Suprapubic skin (tissue), 4 donors: ENCODE results near the gene APCS. TPM values are rescaled to one million over a fixed set of nuclear protein-coding genes. Genes with fewer than 3 reads are reported as not detected.

Experiments used
- DNase-seq, 2 donors: peaks; one replicate each; pipeline ENCODE4 v3.0.0-alpha.2; 2019; ENCODE audit warnings: low spot score in 2 of 2
- H3K27ac ChIP-seq: fragments of 200-600 bp; sonication (generic); one replicate; pipeline ENCODE4 v1.5.1; 2019
- H3K27me3 ChIP-seq: fragments of 200-600 bp; sonication (generic); one replicate; pipeline ENCODE4 v1.5.1; 2019
- H3K36me3 ChIP-seq: fragments of 200-600 bp; sonication (generic); one replicate; pipeline ENCODE4 v1.5.1; 2019
- H3K4me1 ChIP-seq: fragments of 200-600 bp; sonication (generic); one replicate; pipeline ENCODE4 v1.5.1; 2019
- H3K4me3 ChIP-seq: fragments of 200-600 bp; sonication (generic); one replicate; pipeline ENCODE4 v1.5.1; 2019; ENCODE audit warnings: mild to moderate bottlenecking
- H3K9me3 ChIP-seq: fragments of 200-600 bp; sonication (generic); one replicate; pipeline ENCODE4 v1.5.1; 2019
- CTCF ChIP-seq, 2 donors: fragments of 200-600 bp in 1 of 2; fragments of 450-650 bp in 1 of 2; sonication (generic) in 1 of 2; IDR thresholded peaks; one replicate each; pipeline ENCODE4 v1.5.1; 2016 to 2019; ENCODE audit warnings: antibody characterized with exemption in 2 of 2, mild to moderate bottlenecking in 1 of 2, moderate library complexity in 1 of 2
- EP300 ChIP-seq: sonication (generic); formaldehyde crosslinking; IDR thresholded peaks from one replicate; pipeline ENCODE4 v1.6.1; 2017; ENCODE audit warnings: antibody characterized with exemption
- POLR2A ChIP-seq, 2 donors: fragments of 450-650 bp; IDR thresholded peaks; one replicate each; pipeline ENCODE4 v1.6.1; 2017; ENCODE audit warnings: antibody characterized with exemption in 2 of 2, mild to moderate bottlenecking in 2 of 2, moderate library complexity in 2 of 2
- POLR2AphosphoS5 ChIP-seq, 3 donors: sonication (generic); formaldehyde crosslinking; IDR thresholded peaks; one replicate each; pipeline ENCODE4 v1.6.1; 2017; ENCODE audit warnings: antibody characterized with exemption in 3 of 3
- WGBS: methylation state at CpG from one replicate; pipeline ENCODE4 v1.1.5; 2018; 5-methylcytosine and 5-hydroxymethylcytosine counted together
- total RNA-seq, 4 donors: library from RNA; depleted of rRNA; stranded (reverse); fragments of >200 nt; gene quantifications; one replicate each; pipeline ENCODE4 v1.1.0, GENCODE V29; 2016

The APCS gene
- 1 to 10 TPM in 1 of 4 donors, not detected in 3; 1.3 TPM for total RNA-seq

DNA sequence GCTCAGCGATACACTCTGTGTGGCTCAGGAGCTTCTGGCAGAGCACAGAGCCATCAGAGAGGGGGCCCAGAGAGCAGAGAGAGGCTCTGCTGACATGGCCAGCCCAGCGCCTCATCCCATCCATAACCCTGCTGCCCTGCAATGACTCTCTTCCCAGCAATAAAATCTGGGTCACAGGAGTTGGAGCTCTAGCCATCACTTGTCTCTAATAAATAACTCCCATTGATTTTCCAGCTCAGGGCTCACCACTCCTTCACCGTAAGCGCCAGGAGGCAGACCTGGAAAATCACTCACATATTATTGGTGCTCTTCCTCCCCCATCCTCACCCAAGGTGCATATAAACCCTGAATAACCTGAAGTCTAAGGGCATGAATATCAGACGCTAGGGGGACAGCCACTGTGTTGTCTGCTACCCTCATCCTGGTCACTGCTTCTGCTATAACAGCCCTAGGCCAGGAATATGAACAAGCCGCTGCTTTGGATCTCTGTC lies at the start of gene APCS:
APCS (plus strand) TSS at position 366 of the 491 bp plus-strand sequence; CDS start at position 462, 96 bp downstream.
- Histone ChIP-seq H3K4me1 (no peaks in the 10 kb centered on the region), H3K27ac (no peak within 1 kb of the TSS), H3K27me3 (no peaks in the 10 kb centered on the region), H3K36me3 (no peaks in the 10 kb centered on the region), H3K9me3 (no peaks in the 10 kb centered on the region), H3K4me3 (no peak within 1 kb of the TSS)
- 87% methylated on average over 6 of the region's 6 CpGs for WGBS
- DNase-seq = no peak
- no peak for TF ChIP-seq POLR2AphosphoS5 (IDR thresholded peaks at IDR 0.05)
- TF ChIP-seq POLR2A (IDR thresholded peaks at IDR 0.05) = no peak
- no peak for TF ChIP-seq CTCF (IDR thresholded peaks at IDR 0.05)
- no peak for TF ChIP-seq EP300

GRCh38 chr1:159548126-159548525 lies 39.5 kb upstream of the APCS start:
- 72% methylated on average over 2 of the region's 2 CpGs for WGBS
- TF ChIP-seq POLR2A (IDR thresholded peaks at IDR 0.05) (no peak), CTCF (IDR thresholded peaks at IDR 0.05) (no peak)
- DNase-seq = no peak
- no peaks in the 10 kb centered on the region for H3K36me3 ChIP-seq
- H3K4me3 ChIP-seq = no peak overlapping the region
- no peaks in the 10 kb centered on the region for H3K9me3 ChIP-seq
- no peaks in the 10 kb centered on the region for H3K27me3 ChIP-seq
- H3K4me1 ChIP-seq = no peaks in the 10 kb centered on the region
- no peak overlapping the region for H3K27ac ChIP-seq

GRCh38 chr1:159554261-159554660 lies 33.4 kb upstream of the APCS start:
- Histone ChIP-seq H3K4me1 (no peaks in the 10 kb centered on the region), H3K4me3 (no peak overlapping the region), H3K27me3 (no peaks in the 10 kb centered on the region), H3K9me3 (no peaks in the 10 kb centered on the region), H3K36me3 (no peaks in the 10 kb centered on the region), H3K27ac (no peak overlapping the region)
- TF ChIP-seq POLR2AphosphoS5 (IDR thresholded peaks at IDR 0.05) = no peak
- TF ChIP-seq POLR2A (IDR thresholded peaks at IDR 0.05) = no peak
- no peak for TF ChIP-seq CTCF (IDR thresholded peaks at IDR 0.05)
- no peak for TF ChIP-seq EP300
- 60% methylated on average over 3 of the region's 3 CpGs for WGBS
- no peak for DNase-seq

DNA sequence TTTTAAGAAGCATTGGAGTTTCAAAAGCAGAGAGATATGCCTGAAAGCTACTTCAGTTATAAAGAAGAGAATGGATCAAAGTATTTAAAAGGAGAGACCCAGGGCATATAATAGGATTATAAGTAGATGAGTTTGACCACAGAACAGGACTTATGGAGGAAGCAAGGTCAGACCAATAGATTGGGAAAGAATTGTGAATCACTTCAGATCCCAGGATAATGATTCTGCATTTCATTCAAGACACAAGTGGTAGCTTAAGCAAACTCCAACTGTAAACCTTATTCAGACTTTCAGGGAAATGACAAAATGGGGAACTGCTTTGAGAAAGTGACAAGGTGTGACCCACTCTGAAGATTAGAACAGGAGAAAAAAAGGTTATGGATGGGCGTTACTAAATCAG lies 32.9 kb upstream of the APCS start:
- Histone ChIP-seq H3K36me3 (no peaks in the 10 kb centered on the region), H3K27ac (no peak overlapping the region), H3K4me1 (no peaks in the 10 kb centered on the region), H3K9me3 (no peaks in the 10 kb centered on the region), H3K4me3 (no peak overlapping the region), H3K27me3 (no peaks in the 10 kb centered on the region)
- TF ChIP-seq POLR2AphosphoS5 (IDR thresholded peaks at IDR 0.05) = no peak
- no peak for TF ChIP-seq EP300
- TF ChIP-seq CTCF (IDR thresholded peaks at IDR 0.05) = no peak
- no peak for TF ChIP-seq POLR2A (IDR thresholded peaks at IDR 0.05)
- DNase-seq = no peak
- WGBS = 66% methylated on average over 1 of the region's 1 CpG

GRCh38 chr1:159556931-159557369 lies 30.7 kb upstream of the APCS start:
- H3K27me3 ChIP-seq = no peaks in the 10 kb centered on the region
- WGBS = 34% methylated on average over 2 of the region's 3 CpGs
- TF ChIP-seq CTCF (IDR thresholded peaks at IDR 0.05) = no peak
- TF ChIP-seq EP300 = no peak
- TF ChIP-seq POLR2A (IDR thresholded peaks at IDR 0.05) = no peak
- TF ChIP-seq POLR2AphosphoS5 (IDR thresholded peaks at IDR 0.05) = no peak
- H3K9me3 ChIP-seq = no peaks in the 10 kb centered on the region
- no peak for DNase-seq
- H3K4me1 ChIP-seq = no peaks in the 10 kb centered on the region
- H3K4me3 ChIP-seq = no peak overlapping the region
- H3K27ac ChIP-seq = no peak overlapping the region
- H3K36me3 ChIP-seq = no peaks in the 10 kb centered on the region
